Measurements from ENCODE around the gene TRAM2. TPM values are rescaled to one million over a fixed set of nuclear protein-coding genes. Genes with fewer than 3 reads are reported as not detected.
A peak's percentile ranks its signal among the peaks of the same experiment; 100 is the strongest.

Gene TRAM2
- total and polyA plus RNA-seq, 2 of the 13 experiments (the other 11 are each of a cell fraction or from before 2014, with no cell fraction given): 49.1 to 72.5 TPM

DNA sequence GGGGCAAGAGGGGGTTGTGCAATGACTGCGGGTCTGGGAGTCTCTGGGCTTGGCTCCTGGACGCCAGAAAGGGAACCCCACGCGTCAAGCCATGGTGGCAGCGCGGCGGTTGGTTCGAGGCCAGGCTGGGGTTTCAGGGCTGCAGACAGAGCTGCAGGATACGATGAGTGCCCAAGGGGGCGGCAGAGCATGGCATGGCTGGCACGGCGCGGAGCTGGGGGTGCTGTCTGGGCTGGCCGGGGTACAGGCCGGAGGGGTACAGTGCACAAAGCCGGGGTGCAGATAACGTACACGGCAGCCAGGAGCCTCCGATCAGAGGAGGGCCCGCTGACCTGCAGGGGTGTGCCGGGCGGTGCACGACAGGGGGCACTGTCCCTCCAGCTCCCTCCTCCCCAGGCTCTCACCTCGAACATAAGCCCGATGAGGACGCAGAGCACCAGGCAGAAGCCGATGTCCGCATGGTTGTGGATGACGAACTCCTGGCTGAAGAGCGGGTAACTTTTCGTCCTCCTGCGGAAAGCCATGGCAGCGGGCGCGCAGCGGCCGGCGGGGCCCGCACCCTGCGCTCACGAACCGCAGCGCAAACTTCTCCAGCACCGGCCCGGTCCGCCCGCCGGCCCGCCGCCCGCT lies 353 bp downstream of the TRAM2 start (continued):
- TF ChIP-seq ATF7 (IDR thresholded peaks at IDR 0.05): no peak
- TF ChIP-seq ATF7 (CRISPR knock-in tag; IDR thresholded peaks at IDR 0.05): no peak
- no peak; the same call in 1 of the 2 replicates for TF ChIP-seq SNAPC2 (CRISPR knock-in tag; IDR thresholded peaks at IDR 0.05)
- peak; percentile 30; the same call in 1 of the 2 replicates for TF ChIP-seq ZSCAN29 (CRISPR knock-in tag; conservative IDR thresholded peaks at IDR 0.05)
- peak; percentile 63 for TF ChIP-seq KDM5A (IDR thresholded peaks at IDR 0.05; ENCODE audit: borderline replicate concordance, low read length)
- TF ChIP-seq, protein P1, sequence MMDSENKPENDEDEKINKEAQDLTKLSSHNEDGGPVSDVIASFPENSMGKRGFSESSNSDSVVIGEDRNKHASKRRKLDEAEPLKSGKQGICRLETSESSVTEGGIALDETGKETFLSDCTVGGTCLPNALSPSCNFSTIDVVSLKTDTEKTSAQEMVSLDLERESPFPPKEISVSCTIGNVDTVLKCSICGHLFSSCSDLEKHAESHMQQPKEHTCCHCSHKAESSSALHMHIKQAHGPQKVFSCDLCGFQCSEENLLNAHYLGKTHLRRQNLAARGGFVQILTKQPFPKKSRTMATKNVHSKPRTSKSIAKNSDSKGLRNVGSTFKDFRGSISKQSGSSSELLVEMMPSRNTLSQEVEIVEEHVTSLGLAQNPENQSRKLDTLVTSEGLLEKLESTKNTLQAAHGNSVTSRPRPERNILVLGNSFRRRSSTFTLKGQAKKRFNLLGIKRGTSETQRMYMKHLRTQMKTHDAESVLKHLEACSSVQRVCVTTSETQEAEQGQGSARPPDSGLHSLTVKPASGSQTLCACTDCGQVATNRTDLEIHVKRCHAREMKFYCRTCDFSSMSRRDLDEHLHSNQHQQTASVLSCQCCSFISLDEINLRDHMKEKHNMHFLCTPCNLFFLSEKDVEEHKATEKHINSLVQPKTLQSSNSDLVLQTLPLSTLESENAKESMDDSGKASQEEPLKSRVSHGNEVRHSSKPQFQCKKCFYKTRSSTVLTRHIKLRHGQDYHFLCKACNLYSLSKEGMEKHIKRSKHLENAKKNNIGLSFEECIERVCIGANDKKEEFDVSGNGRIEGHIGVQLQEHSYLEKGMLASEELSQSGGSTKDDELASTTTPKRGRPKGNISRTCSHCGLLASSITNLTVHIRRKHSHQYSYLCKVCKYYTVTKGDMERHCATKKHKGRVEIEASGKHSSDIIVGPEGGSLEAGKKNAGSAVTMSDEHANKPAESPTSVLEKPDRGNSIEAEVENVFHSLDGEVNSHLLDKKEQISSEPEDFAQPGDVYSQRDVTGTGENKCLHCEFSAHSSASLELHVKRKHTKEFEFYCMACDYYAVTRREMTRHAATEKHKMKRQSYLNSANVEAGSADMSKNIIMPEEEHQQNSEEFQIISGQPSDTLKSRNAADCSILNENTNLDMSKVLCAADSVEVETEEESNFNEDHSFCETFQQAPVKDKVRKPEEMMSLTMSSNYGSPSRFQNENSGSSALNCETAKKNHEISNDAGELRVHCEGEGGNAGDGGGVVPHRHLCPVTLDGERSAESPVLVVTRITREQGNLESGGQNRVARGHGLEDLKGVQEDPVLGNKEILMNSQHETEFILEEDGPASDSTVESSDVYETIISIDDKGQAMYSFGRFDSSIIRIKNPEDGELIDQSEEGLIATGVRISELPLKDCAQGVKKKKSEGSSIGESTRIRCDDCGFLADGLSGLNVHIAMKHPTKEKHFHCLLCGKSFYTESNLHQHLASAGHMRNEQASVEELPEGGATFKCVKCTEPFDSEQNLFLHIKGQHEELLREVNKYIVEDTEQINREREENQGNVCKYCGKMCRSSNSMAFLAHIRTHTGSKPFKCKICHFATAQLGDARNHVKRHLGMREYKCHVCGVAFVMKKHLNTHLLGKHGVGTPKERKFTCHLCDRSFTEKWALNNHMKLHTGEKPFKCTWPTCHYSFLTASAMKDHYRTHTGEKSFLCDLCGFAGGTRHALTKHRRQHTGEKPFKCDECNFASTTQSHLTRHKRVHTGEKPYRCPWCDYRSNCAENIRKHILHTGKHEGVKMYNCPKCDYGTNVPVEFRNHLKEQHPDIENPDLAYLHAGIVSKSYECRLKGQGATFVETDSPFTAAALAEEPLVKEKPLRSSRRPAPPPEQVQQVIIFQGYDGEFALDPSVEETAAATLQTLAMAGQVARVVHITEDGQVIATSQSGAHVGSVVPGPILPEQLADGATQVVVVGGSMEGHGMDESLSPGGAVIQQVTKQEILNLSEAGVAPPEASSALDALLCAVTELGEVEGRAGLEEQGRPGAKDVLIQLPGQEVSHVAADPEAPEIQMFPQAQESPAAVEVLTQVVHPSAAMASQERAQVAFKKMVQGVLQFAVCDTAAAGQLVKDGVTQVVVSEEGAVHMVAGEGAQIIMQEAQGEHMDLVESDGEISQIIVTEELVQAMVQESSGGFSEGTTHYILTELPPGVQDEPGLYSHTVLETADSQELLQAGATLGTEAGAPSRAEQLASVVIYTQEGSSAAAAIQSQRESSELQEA (CRISPR knock-in tag; IDR thresholded peaks at IDR 0.05; ENCODE audit: not compliant biosample characterization): peak; percentile 90
- no peak for TF ChIP-seq TRIM24 (CRISPR knock-in tag; IDR thresholded peaks at IDR 0.05)
- peak; percentile 51 for TF ChIP-seq PHF8 (CRISPR knock-in tag; IDR thresholded peaks at IDR 0.05)
- TF ChIP-seq SNAPC4 (CRISPR knock-in tag; IDR thresholded peaks at IDR 0.05): no peak; the same call in 1 of the 2 replicates
- TF ChIP-seq, protein P2, sequence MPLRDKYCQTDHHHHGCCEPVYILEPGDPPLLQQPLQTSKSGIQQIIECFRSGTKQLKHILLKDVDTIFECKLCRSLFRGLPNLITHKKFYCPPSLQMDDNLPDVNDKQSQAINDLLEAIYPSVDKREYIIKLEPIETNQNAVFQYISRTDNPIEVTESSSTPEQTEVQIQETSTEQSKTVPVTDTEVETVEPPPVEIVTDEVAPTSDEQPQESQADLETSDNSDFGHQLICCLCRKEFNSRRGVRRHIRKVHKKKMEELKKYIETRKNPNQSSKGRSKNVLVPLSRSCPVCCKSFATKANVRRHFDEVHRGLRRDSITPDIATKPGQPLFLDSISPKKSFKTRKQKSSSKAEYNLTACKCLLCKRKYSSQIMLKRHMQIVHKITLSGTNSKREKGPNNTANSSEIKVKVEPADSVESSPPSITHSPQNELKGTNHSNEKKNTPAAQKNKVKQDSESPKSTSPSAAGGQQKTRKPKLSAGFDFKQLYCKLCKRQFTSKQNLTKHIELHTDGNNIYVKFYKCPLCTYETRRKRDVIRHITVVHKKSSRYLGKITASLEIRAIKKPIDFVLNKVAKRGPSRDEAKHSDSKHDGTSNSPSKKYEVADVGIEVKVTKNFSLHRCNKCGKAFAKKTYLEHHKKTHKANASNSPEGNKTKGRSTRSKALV (CRISPR knock-in tag; IDR thresholded peaks at IDR 0.05): 0 out of 2 replicates have a peak, but pooled peaks have one; percentile 58
- TF ChIP-seq POLR2A (IDR thresholded peaks at IDR 0.05; ENCODE audit: insufficient read depth in 1 of 2, low read depth in 2 of 2, low read length in 2 of 2): peak; percentile 71 to 85
- no peak for TF ChIP-seq SIX1 (CRISPR knock-in tag; IDR thresholded peaks at IDR 0.05; ENCODE audit: borderline replicate concordance)
- no peak for TF ChIP-seq NCOA5 (CRISPR knock-in tag; IDR thresholded peaks at IDR 0.05)
- TF ChIP-seq ZNF251 (CRISPR knock-in tag; IDR thresholded peaks at IDR 0.05): 0 out of 2 replicates have a peak, but pooled peaks have one; percentile 43

Data from HepG2 (cell line).